Measurements from ENCODE around the gene SHD. TPM values are rescaled to one million over a fixed set of nuclear protein-coding genes. Genes with fewer than 3 reads are reported as not detected.

SHD gene
- total and polyA plus RNA-seq, 2 of the 8 experiments (the other 6 are each of a cell fraction or from before 2014, with no cell fraction given) = 5.8 to 10.7 TPM

- TF ChIP-seq CHD7 (IDR thresholded peaks at IDR 0.05; ENCODE audit: insufficient replicate concordance, low read length) = no peak
- TF ChIP-seq KDM4A (IDR thresholded peaks at IDR 0.05; ENCODE audit: low read depth, low read length, severe bottlenecking) = no peak
- no peak for TF ChIP-seq RFX5 (IDR thresholded peaks at IDR 0.05; ENCODE audit: borderline replicate concordance, low read depth, low read length)
- 0 out of 2 replicates have a peak, but pooled peaks have one; percentile 19 for TF ChIP-seq YY1 (IDR thresholded peaks at IDR 0.05; ENCODE audit: low read depth, low read length)
- no peak for TF ChIP-seq RBBP5 (IDR thresholded peaks at IDR 0.05; ENCODE audit: borderline replicate concordance, low read depth, low read length)
- TF ChIP-seq CREB1 (IDR thresholded peaks at IDR 0.05) = no peak
- TF ChIP-seq NRF1 (IDR thresholded peaks at IDR 0.05; ENCODE audit: low read depth, low read length) = peak; percentile 83
- peak; percentile 59 for TF ChIP-seq TAF1 (IDR thresholded peaks at IDR 0.05; ENCODE audit: low read depth, low read length)
- TF ChIP-seq JUN (IDR thresholded peaks at IDR 0.05; ENCODE audit: low read depth, low read length) = no peak
- TF ChIP-seq, protein P1, sequence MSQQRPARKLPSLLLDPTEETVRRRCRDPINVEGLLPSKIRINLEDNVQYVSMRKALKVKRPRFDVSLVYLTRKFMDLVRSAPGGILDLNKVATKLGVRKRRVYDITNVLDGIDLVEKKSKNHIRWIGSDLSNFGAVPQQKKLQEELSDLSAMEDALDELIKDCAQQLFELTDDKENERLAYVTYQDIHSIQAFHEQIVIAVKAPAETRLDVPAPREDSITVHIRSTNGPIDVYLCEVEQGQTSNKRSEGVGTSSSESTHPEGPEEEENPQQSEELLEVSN (IDR thresholded peaks at IDR 0.05) = peak; percentile 61; the same call in 1 of the 2 replicates
Observed at GRCh38 chr19:4304538-4305256, 25.6 kb downstream of the SHD start, which contains the start of gene FSD1 (continued).
